ENCODE data around the gene ARID3A.
"Not testable (repeated sequence)": the region's sequence is repeated elsewhere in the genome, so short reads cannot be mapped to it uniquely, and the experiment has no call there.

Gene ARID3A

GRCh38 chr19:945401-946252 lies 19.8 kb downstream of the ARID3A start:
- no peak for DNase-seq (ENCODE audit: low read depth in 2 of 2)

GRCh38 chr19:947090-947706 lies 21.4 kb downstream of the ARID3A start:
- no peak for DNase-seq (ENCODE audit: low read depth in 2 of 2)

- no peak for DNase-seq (ENCODE audit: low read depth in 2 of 2)
Measured at GRCh38 chr19:947707-948539, 22.1 kb downstream of the ARID3A start.

GRCh38 chr19:948842-949496 lies 23.1 kb downstream of the ARID3A start:
- DNase-seq (ENCODE audit: low read depth in 2 of 2): no peak

GRCh38 chr19:950352-951066 lies 24.7 kb downstream of the ARID3A start:
- DNase-seq (ENCODE audit: low read depth in 2 of 2): no peak

- DNase-seq (ENCODE audit: low read depth in 2 of 2): no peak
Measured at GRCh38 chr19:952049-952679, 26.3 kb downstream of the ARID3A start.

GRCh38 chr19:952680-953444 lies 27.0 kb downstream of the ARID3A start:
- DNase-seq (ENCODE audit: low read depth in 2 of 2): no peak

GRCh38 chr19:953445-954271 lies 27.8 kb downstream of the ARID3A start:
- no peak for DNase-seq (ENCODE audit: low read depth in 2 of 2)

- no peak for DNase-seq (ENCODE audit: low read depth in 2 of 2)
Measured at GRCh38 chr19:954272-954671, 28.4 kb downstream of the ARID3A start.

GRCh38 chr19:954672-955494 lies 29.0 kb downstream of the ARID3A start:
- DNase-seq (ENCODE audit: low read depth in 2 of 2): no peak

GRCh38 chr19:955803-956765 lies 30.2 kb downstream of the ARID3A start:
- DNase-seq (ENCODE audit: low read depth in 2 of 2): no peak

- no peak for DNase-seq (ENCODE audit: low read depth in 2 of 2)
Measured at GRCh38 chr19:956766-957440, 31.1 kb downstream of the ARID3A start.

GRCh38 chr19:957578-957977 lies 31.7 kb downstream of the ARID3A start:
- not testable (repeated sequence) for DNase-seq (ENCODE audit: low read depth in 2 of 2)

GRCh38 chr19:958967-959855 lies 33.4 kb downstream of the ARID3A start:
- peak in 1 of 2 donors; percentile 18 for DNase-seq (ENCODE audit: low read depth in 2 of 2)

- DNase-seq (ENCODE audit: low read depth in 2 of 2): no peak
Measured at GRCh38 chr19:960020-960419, 34.2 kb downstream of the ARID3A start.

- DNase-seq (ENCODE audit: low read depth in 2 of 2): no peak
Measured at GRCh38 chr19:960601-960938, 34.7 kb downstream of the ARID3A start.

Data from activated CD8-positive, alpha-beta memory T cell treated with anti-CD3 and anti-CD28 coated beads for 4 hours (primary cell).